Jurkat, Clone E6-1 (cell line): Measurements from ENCODE around the gene LGI1.

ENCODE experiments used
- DNase-seq: peaks from one replicate; pipeline ENCODE4 v3.0.0-alpha.2; 2011; ENCODE audit warnings: low read depth, low spot score
- H3K4me3 ChIP-seq: 2 replicates; pipeline ENCODE4 v1.5.1; 2011; ENCODE audit warnings: mild to moderate bottlenecking, low read length, control low read depth, moderate library complexity

Gene LGI1

GRCh38 chr10:93835770-93836169 lies 78.0 kb downstream of the LGI1 start:
- H3K4me3 ChIP-seq: no peak overlapping the region
- DNase-seq: no peak

GRCh38 chr10:93837822-93838221 lies 80.1 kb downstream of the LGI1 start:
- no peak for DNase-seq
- no peak overlapping the region for H3K4me3 ChIP-seq

- DNase-seq: no peak
- H3K4me3 ChIP-seq: no peak overlapping the region
These were observed 80.5 kb downstream of the LGI1 start for GRCh38 chr10:93838278-93838677.

- no peak for DNase-seq
- H3K4me3 ChIP-seq: no peak overlapping the region
These were observed 84.2 kb downstream of the LGI1 start for GRCh38 chr10:93841961-93842360.

- no peak for DNase-seq
These were observed 87.4 kb downstream of the LGI1 start for GRCh38 chr10:93844979-93845626.

More at GRCh38 chr10:93844979-93845626, 87.4 kb downstream of the LGI1 start:
- no peak overlapping the region for H3K4me3 ChIP-seq
